Anterior cingulate cortex (tissue), 58 donors: ENCODE measurements around the gene FUT8.

Experiments
- DNase-seq, 58 donors: peaks; one replicate each; lab custom pipeline; 2025; lab: John Stamatoyannopoulos, UW

Gene FUT8

GRCh38 chr14:65750906-65751305 is 338.4 kb downstream of the FUT8 start:
- no peak for DNase-seq

- no peak for DNase-seq
Observed at GRCh38 chr14:65751510-65751909, 339.0 kb downstream of the FUT8 start.

DNA sequence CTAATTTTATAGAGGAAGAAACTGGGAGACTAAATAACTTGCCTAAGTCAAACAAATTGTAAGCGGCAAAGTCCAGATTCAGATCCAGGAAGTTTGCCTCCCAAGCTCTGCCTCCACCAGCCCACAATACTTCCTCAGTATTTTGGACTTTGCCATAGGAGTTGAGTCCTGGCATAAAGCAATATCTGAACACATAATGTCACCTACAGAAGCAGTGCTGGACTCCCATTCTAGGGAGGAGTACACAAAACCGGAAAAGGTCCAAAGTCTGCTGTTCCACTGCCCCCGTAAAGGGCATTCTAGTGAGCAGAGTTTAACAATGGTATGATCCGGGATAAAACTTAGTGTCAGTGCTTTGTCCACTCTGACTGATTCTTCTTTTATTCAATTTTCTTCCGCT is 340.5 kb downstream of the FUT8 start:
- no peak for DNase-seq

GRCh38 chr14:65755331-65755730 is 342.8 kb downstream of the FUT8 start:
- no peak for DNase-seq

DNA sequence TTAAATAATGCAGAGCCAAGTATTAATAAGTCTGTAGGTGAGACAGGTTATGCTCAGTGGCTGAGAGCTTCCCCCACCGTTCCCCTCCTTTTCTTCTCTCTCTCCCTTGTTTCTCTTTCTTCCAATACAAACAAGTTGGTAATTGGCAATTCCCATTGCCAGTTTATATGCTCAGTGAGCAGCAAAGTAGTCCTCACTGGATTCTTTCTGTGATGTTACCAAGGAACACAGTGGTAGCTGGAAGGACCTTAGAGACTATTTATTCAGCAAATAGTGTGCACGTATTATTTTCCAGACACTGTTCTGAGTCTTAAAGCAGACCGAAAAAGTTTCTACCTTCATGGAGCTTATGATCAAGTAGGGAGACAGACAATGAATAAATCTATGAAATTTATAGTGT is 344.4 kb downstream of the FUT8 start:
- DNase-seq = no peak

GRCh38 chr14:65769151-65769550 is 356.6 kb downstream of the FUT8 start:
- DNase-seq = peak in 1 of 58 donors; percentile 4

DNA sequence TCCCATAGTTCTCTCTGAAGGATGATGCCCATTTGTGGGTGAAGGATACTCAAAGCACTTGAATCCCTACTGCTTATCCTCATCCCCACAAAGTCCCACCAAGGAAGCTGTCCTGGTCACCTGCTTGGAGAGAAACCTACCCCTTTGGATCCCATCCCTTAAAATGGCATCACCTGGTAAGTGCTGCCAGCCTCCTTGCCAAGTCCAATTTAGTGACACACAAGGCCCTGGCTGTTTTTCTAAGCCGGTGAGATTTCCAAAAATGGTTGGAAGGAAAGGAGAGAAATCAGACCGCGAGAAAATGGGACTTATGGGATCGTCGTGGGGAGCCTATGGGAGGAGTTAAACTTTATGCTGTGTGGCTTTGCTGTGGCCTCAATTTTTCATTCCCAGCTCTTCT is 358.2 kb downstream of the FUT8 start:
- no peak for DNase-seq

DNA sequence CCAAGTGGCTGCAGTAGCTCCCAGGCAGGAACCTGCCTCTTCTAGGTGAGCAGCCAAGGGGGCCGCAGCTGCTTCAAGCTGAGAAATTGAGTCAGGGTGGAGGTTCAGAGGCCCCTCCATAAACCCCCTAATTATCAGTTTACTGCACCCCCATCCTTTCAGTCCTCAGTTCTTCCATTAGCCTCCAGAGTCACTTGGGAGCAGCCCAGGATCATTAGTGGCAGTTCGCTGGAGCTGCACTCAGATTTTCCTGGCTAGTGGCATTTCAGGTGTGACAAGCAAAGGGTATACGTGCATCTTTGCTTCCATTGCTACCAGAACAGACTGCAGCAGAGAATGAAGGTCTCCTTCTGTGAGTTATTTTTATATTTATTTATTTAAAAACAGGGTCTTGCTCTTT is 358.7 kb downstream of the FUT8 start:
- no peak for DNase-seq

DNA sequence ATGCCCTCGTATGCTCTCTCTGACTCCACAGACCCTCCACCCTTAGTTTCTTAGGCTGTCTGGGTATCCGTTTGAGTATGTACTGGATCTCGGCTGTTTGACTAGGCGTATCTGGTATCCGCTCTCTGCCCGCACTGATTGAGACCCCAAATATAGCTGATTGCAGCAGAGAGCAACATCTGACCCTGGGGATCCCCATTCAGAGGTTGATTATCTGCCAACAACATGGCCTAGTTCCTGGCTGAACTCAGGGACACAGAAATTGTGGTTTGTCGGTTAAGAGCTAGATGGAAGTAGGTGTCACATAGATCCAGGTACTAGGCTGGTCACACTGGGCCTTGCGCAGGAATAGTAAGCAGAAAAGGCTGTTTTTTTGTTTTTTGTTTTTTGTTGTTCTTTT is 359.9 kb downstream of the FUT8 start:
- no peak for DNase-seq

GRCh38 chr14:65772921-65773574 is 360.5 kb downstream of the FUT8 start:
- no peak for DNase-seq

- no peak for DNase-seq
Observed at GRCh38 chr14:65774041-65774440, 361.5 kb downstream of the FUT8 start.

DNA sequence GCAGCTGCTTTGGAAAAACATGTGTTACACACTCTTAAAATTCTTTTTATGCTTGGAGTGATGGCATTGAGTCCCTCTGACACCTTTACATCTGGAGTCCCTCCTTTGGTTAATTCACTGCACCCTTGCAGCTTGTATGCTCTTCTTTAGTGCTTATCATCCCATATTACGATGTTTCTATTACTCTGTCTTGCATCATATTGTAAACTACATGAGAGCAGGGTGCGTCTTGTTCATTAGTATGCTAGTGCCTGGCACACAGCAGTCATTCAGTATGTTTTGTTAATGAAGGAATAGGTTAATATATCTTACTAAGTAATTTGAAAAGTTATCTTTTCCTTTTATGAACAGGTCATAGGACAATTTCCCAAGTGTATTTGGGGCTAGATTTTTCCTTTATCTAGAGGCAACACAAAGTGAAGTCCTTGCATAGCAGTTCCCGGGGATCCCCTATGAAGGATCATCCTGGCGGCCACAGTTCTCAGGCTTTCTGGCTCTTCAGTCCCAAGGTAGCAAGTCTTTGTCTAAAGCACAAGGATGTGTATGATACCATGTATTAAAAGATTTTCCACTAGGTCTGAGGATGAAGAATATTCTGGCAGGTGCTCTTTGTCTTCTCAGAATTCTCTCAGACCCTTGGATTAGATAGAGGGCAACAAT is 363.8 kb downstream of the FUT8 start:
- DNase-seq = no peak

- DNase-seq = no peak
Observed at GRCh38 chr14:65780566-65780965, 368.0 kb downstream of the FUT8 start.

- DNase-seq = no peak
Observed at GRCh38 chr14:65783101-65783500, 370.6 kb downstream of the FUT8 start.

DNA sequence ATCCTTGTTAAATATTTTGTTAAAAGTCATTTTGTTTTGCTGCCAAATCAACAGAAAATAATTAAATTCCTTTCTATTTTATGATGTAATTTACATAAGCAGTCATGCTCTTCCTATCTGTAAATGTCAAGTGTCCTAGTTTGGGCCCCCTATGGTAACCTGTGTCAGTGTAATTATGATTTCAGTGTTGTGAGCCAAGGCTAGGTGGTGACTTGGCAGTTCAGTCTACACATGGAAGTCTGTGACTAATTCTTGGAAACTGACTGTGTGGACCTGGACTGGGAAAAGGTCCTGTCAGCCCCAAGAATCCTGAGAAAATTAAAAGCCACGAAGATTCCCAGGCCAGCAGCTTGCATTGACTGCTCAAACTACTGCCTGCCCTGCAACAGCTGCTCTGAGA is 371.0 kb downstream of the FUT8 start:
- DNase-seq = no peak

GRCh38 chr14:65784574-65784973 is 372.0 kb downstream of the FUT8 start:
- no peak for DNase-seq

DNA sequence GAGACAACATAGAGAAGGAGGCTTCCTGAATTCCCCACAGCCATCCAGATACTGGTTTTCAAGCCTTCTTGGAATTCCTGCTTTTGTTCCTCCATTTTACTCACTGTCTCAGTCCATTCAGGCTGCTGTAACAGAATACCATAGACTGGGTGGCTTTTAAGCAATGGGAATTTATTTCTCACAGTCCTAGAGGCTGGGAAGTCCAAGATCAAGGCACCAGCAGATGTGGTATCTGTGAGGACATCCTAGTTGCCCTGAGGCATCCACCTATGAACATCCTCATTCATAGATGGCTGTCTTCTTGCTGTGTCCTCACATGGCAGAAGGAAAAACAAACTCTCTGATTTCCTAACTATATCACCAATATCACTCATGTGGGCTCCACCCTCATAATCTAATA is 374.9 kb downstream of the FUT8 start:
- no peak for DNase-seq

DNA sequence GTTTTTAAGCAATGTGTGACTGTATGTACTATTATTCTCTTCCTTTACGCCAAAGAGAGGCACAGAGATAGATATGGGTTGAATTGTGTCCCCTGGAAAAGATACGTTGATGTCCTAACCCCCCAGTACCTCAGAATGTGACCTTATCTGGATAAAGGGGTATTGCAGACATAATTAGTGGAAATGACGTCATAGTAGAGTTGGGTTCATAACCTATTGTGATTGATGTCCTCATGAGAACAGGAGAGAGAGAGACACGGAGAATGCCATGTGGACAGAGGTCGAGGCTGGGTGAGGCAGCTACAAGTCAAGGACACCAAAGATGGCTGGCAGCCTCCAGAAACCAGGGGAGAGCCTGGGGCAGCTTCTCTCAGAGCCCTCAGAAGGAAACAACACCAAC is 376.3 kb downstream of the FUT8 start:
- DNase-seq = no peak

DNA sequence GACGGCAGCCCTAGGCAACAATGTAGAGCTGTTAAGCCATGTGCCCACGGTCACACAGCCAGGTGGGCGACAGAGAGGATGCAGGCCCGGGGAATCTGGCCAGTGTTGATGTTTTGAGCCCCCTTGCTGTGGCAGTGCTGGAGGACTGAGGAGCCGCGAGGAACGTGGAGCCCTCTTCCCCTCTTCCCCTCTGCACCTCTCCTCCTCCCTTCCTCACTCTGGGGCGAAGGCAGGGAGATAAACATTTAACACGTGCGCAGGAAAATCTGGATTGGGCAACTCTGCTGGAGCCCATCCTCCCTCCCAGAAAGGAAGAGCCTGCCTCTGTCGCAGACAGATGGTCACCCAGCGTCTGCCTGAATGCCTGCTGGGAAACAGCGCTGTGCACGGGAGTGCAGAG is 376.8 kb downstream of the FUT8 start:
- DNase-seq = no peak

GRCh38 chr14:65790172-65790815 is 377.8 kb downstream of the FUT8 start:
- DNase-seq = no peak

DNA sequence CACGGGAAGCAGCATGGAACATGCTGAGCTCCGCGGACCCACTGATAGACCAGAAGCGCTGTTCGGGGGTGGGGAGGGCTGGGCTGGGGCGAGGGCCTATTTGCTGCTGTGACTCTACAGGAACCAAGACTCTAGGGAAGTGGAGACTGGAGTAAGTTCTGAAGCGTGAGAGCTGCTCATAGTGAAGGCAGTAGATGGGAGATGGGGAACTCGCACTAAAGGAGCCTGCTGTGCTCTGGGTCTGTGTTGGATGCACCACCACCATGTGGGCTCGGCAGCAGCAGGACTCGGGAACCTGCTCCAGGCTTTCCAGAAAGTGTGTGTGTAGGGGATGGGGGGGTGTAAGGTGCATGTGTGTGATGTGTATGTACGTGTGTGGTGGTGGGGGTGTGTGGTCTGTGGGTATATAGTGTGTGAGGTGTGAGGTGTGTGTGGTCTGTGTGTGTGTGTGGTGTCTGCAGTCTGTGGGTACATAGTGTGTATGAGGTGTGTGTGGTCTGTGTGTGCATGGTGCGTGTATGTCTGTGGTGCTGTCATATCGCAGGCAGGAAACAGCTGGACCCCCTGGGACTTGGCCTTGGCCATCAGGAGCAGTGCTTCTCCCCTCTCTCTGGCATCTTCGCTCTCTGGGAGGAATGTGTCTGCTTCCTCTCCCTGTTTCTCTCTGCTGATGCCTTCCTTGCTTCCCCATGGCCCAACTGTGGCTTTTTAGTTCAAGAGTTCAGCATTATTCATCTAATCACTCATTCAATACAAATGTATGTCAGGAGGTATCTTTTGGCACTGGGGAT is 378.9 kb downstream of the FUT8 start:
- peak in 1 of 58 donors; percentile 5 for DNase-seq
